ENCODE measurements around the gene C4orf51.
"Not testable (repeated sequence)": the region's sequence is repeated elsewhere in the genome, so short reads cannot be mapped to it uniquely, and the experiment has no call there.

Gene C4orf51
- total RNA-seq, result 0 reads per million in 3 experiments

GRCh38 chr4:145679991-145680455, at the start of gene C4orf51:
Gene C4orf51 (plus strand): TSS chr4:145680146. CDS start chr4:145680204, 58 bp downstream.
- no peak for DNase-seq

GRCh38 chr4:145635117-145635516, 44.8 kb upstream of the C4orf51 start:
- no peak for DNase-seq

GRCh38 chr4:145635630-145636029, 44.3 kb upstream of the C4orf51 start:
- DNase-seq, result no peak

GRCh38 chr4:145639186-145639698, 40.7 kb upstream of the C4orf51 start:
- no peak for DNase-seq

- DNase-seq, result not testable (repeated sequence)
These were observed 39.7 kb upstream of the C4orf51 start for GRCh38 chr4:145640236-145640635.

GRCh38 chr4:145643295-145643694, 36.7 kb upstream of the C4orf51 start:
- DNase-seq, result no peak

- DNase-seq, result no peak
These were observed 35.2 kb upstream of the C4orf51 start for GRCh38 chr4:145644699-145645098.

GRCh38 chr4:145656156-145656555, 23.8 kb upstream of the C4orf51 start:
- no peak for DNase-seq

GRCh38 chr4:145660064-145660463, 19.9 kb upstream of the C4orf51 start:
- no peak for DNase-seq

GRCh38 chr4:145663194-145663593, 16.8 kb upstream of the C4orf51 start:
- no peak for DNase-seq

GRCh38 chr4:145665773-145666172, 14.2 kb upstream of the C4orf51 start:
- DNase-seq, result no peak

GRCh38 chr4:145670422-145670821, 9.5 kb upstream of the C4orf51 start:
- no peak for DNase-seq

- no peak for DNase-seq
These were observed 426 bp upstream of the C4orf51 start for GRCh38 chr4:145679520-145679919.

- DNase-seq, result no peak
These were observed 956 bp downstream of the C4orf51 start for GRCh38 chr4:145680902-145681301.

- no peak for DNase-seq
These were observed 1.6 kb downstream of the C4orf51 start for GRCh38 chr4:145681518-145681917.

GRCh38 chr4:145681956-145682355, 2.0 kb downstream of the C4orf51 start:
- DNase-seq, result no peak

- no peak for DNase-seq
These were observed 7.0 kb downstream of the C4orf51 start for GRCh38 chr4:145686991-145687390.

GRCh38 chr4:145690610-145691009, 10.7 kb downstream of the C4orf51 start:
- no peak for DNase-seq

GRCh38 chr4:145691416-145691815, 11.5 kb downstream of the C4orf51 start:
- DNase-seq, result not testable (repeated sequence)

- no peak for DNase-seq
These were observed 15.0 kb downstream of the C4orf51 start for GRCh38 chr4:145694929-145695328.

GRCh38 chr4:145697332-145697731, 17.4 kb downstream of the C4orf51 start:
- no peak for DNase-seq

- no peak for DNase-seq
These were observed 18.6 kb downstream of the C4orf51 start for GRCh38 chr4:145698507-145698906.

GRCh38 chr4:145703850-145704497, 24.0 kb downstream of the C4orf51 start:
- no peak for DNase-seq

- no peak for DNase-seq
These were observed 29.4 kb downstream of the C4orf51 start for GRCh38 chr4:145709336-145709735.

GRCh38 chr4:145709843-145710242, 29.9 kb downstream of the C4orf51 start:
- no peak for DNase-seq

Measured in central memory CD4-positive, alpha-beta T cell (primary cell).